Neural cell (in vitro differentiated cells): ENCODE measurements around the gene PINLYP. TPM values are rescaled to one million over a fixed set of nuclear protein-coding genes. Genes with fewer than 3 reads are reported as not detected.

Source experiments
- H2AFZ ChIP-seq: fragments of 200-600, 300-800 bp; sonication (generic), shearing (Covaris generic); 2 replicates; pipeline ENCODE4 v1.6.0; 2014; ENCODE audit warnings: low read depth, mild to moderate bottlenecking, antibody characterized with exemption, low read length, moderate library complexity
- H3F3A ChIP-seq: fragments of 200-600 bp; shearing (Covaris generic); 2 replicates; pipeline ENCODE4 v1.6.1; 2016; ENCODE audit warnings: mild to moderate bottlenecking, moderate library complexity, mixed read lengths, antibody characterized with exemption, low read length; ENCODE audit not compliant: insufficient read depth, poor library complexity, severe bottlenecking
- H3K27ac ChIP-seq: fragments of 200-600, 300-800 bp; sonication (generic), shearing (Covaris generic); 2 replicates; pipeline ENCODE4 v1.5.1; 2014; ENCODE audit warnings: mild to moderate bottlenecking, low read length, moderate library complexity
- H3K27me3 ChIP-seq: fragments of 300-800, 200-600 bp; sonication (generic), shearing (Covaris generic); 2 replicates; pipeline ENCODE4 v1.6.0; 2014; ENCODE audit warnings: mild to moderate bottlenecking, low read depth, low read length, moderate library complexity; ENCODE audit not compliant: insufficient read depth
- H3K36me3 ChIP-seq: fragments of 300-800, 200-600 bp; sonication (generic), shearing (Covaris generic); 2 replicates; pipeline ENCODE4 v1.5.1; 2014; ENCODE audit warnings: mild to moderate bottlenecking, antibody characterized with exemption, low read length, moderate library complexity; ENCODE audit not compliant: insufficient read depth
- H3K4me2 ChIP-seq: fragments of 300-800, 200-600 bp; sonication (generic), shearing (Covaris generic); 2 replicates; pipeline ENCODE4 v1.6.0; 2014; ENCODE audit warnings: mild to moderate bottlenecking, low read length
- H3K4me3 ChIP-seq: fragments of 300-800, 200-600 bp; sonication (generic), shearing (Covaris generic); 2 replicates; pipeline ENCODE4 v1.5.1; 2014; ENCODE audit warnings: mild to moderate bottlenecking, low read length, moderate library complexity
- H3K79me2 ChIP-seq: fragments of 200-600 bp; shearing (Covaris generic); replicated peaks from 2 replicates; pipeline ENCODE4 v1.6.0; 2014; ENCODE audit warnings: mild to moderate bottlenecking, low read length, moderate library complexity; ENCODE audit not compliant: insufficient read depth
- H3K9ac ChIP-seq: fragments of 300-800, 200-600 bp; sonication (generic), shearing (Covaris generic); 2 replicates; pipeline ENCODE4 v1.6.1; 2016; ENCODE audit warnings: mild to moderate bottlenecking, low read length, mixed read lengths
- H3K9me2 ChIP-seq: fragments of 200-600 bp; shearing (Covaris generic); 2 replicates; pipeline ENCODE4 v1.6.1; 2016; ENCODE audit warnings: mild to moderate bottlenecking, low read length, mixed read lengths; ENCODE audit not compliant: insufficient read depth
- H3K9me3 ChIP-seq: fragments of 200-600, 300-800 bp; sonication (generic), shearing (Covaris generic); 2 replicates; pipeline ENCODE4 v1.6.1; 2016; ENCODE audit warnings: mild to moderate bottlenecking, mixed run types, low read length, moderate library complexity, mixed read lengths
- H4K20me1 ChIP-seq: fragments of 200-600 bp; shearing (Covaris generic); 2 replicates; pipeline ENCODE4 v1.6.1; 2016; ENCODE audit warnings: mild to moderate bottlenecking, mixed run types; ENCODE audit not compliant: insufficient read depth
- CTCF ChIP-seq: fragments of 450-650 bp; IDR thresholded peaks from 2 replicates; pipeline ENCODE4 v1.5.1; 2014; ENCODE audit warnings: antibody characterized with exemption, mild to moderate bottlenecking, moderate library complexity; ENCODE audit not compliant: poor library complexity, severe bottlenecking
- EP300 ChIP-seq: fragments of 450-650 bp; conservative IDR thresholded peaks from 2 replicates; pipeline ENCODE4 v1.6.1; 2014; ENCODE audit warnings: antibody characterized with exemption, mild to moderate bottlenecking, moderate library complexity; ENCODE audit not compliant: poor library complexity, severe bottlenecking
- EZH2 ChIP-seq: fragments of 200-600, 300-800 bp; shearing (Covaris generic), sonication (generic); IDR thresholded peaks from 2 replicates; pipeline ENCODE4 v1.6.1; 2014; ENCODE audit warnings: antibody characterized with exemption, low read length, borderline replicate concordance, mild to moderate bottlenecking; ENCODE audit not compliant: insufficient read depth, poor library complexity, severe bottlenecking
- MXI1 ChIP-seq: fragments of 450-650 bp; conservative IDR thresholded peaks from 2 replicates; pipeline ENCODE4 v1.6.1; 2014; ENCODE audit warnings: antibody characterized with exemption, mild to moderate bottlenecking; ENCODE audit not compliant: poor library complexity, severe bottlenecking
- POLR2AphosphoS5 ChIP-seq: IDR thresholded peaks from 2 replicates; pipeline ENCODE4 v1.6.1; 2012
- RAD21 ChIP-seq: fragments of 450-650 bp; conservative IDR thresholded peaks from 2 replicates; pipeline ENCODE4 v1.6.1; 2014; ENCODE audit warnings: antibody characterized with exemption, mild to moderate bottlenecking, moderate library complexity
- REST ChIP-seq: IDR thresholded peaks from 2 replicates; pipeline ENCODE4 v1.6.1; 2012; ENCODE audit warnings: borderline replicate concordance
- SMC3 ChIP-seq: fragments of 450-650 bp; conservative IDR thresholded peaks from 2 replicates; pipeline ENCODE4 v1.6.1; 2014; ENCODE audit warnings: antibody characterized with exemption, mild to moderate bottlenecking, moderate library complexity; ENCODE audit not compliant: poor library complexity
- TAF1 ChIP-seq: IDR thresholded peaks from 2 replicates; pipeline ENCODE4 v1.6.1; 2012; ENCODE audit warnings: low read depth
- polyA plus RNA-seq: library from polyadenylated mRNA; depleted of rRNA; stranded (reverse); fragments of >200 nt; gene quantifications from 2 replicates; pipeline ENCODE4 v1.2.3, GENCODE V29; 2014

PINLYP gene
- polyA plus RNA-seq, 1 donor from 2014 or later = 1.9 TPM

- Histone ChIP-seq H3K9me2 (no peaks in the 10 kb centered on the region), H3K9me3 (no peaks in the 10 kb centered on the region), H3K27ac (no peak overlapping the region), H2AFZ (no peak overlapping the region), H4K20me1 (peaks cover 4% of the 10 kb centered on the region), H3K36me3 (peaks cover 5% of the 10 kb centered on the region), H3K9ac (no peak overlapping the region), H3F3A (no peaks in the 10 kb centered on the region), H3K27me3 (no peaks in the 10 kb centered on the region), H3K79me2 (peaks cover 30% of the 10 kb centered on the region), H3K4me2 (no peak overlapping the region), H3K4me3 (no peak overlapping the region)
- TF ChIP-seq REST = no peak
- no peak for TF ChIP-seq SMC3
- no peak for TF ChIP-seq RAD21
- no peak for TF ChIP-seq CTCF
- TF ChIP-seq MXI1 = no peak
- no peak for TF ChIP-seq EZH2
- no peak for TF ChIP-seq TAF1
- TF ChIP-seq POLR2AphosphoS5 = no peak
- no peak for TF ChIP-seq EP300
Observed at GRCh38 chr19:43609872-43610271, 34.3 kb downstream of the PINLYP start.

GRCh38 chr19:43610493-43610892, 34.9 kb downstream of the PINLYP start:
- Histone ChIP-seq H3K4me2 (no peak overlapping the region), H4K20me1 (peaks cover 4% of the 10 kb centered on the region), H3K9ac (no peak overlapping the region), H3K9me2 (no peaks in the 10 kb centered on the region), H3K9me3 (no peaks in the 10 kb centered on the region), H3K36me3 (peaks cover 5% of the 10 kb centered on the region), H3K4me3 (no peak overlapping the region), H2AFZ (no peak overlapping the region), H3K27ac (no peak overlapping the region), H3F3A (no peaks in the 10 kb centered on the region), H3K27me3 (no peaks in the 10 kb centered on the region), H3K79me2 (peaks cover 36% of the 10 kb centered on the region)
- TF ChIP-seq EP300 (no peak), REST (no peak), TAF1 (no peak), EZH2 (no peak), CTCF (no peak), MXI1 (no peak), RAD21 (no peak), POLR2AphosphoS5 (no peak), SMC3 (no peak)
